Measurements from ENCODE around the gene RASAL2.

- TF ChIP-seq CTCF (IDR thresholded peaks at IDR 0.05) (no peak), EZH2 (IDR thresholded peaks at IDR 0.05; ENCODE audit: borderline replicate concordance, insufficient read depth, low read depth, low read length, poor library complexity, severe bottlenecking) (no peak)
Measured at GRCh38 chr1:178169649-178170048, 75.7 kb downstream of the RASAL2 start.
